ENCODE measurements around the gene USP22. TPM values are rescaled to one million over a fixed set of nuclear protein-coding genes. Genes with fewer than 3 reads are reported as not detected.

Gene USP22
- total RNA-seq, 1 experiment from 2014 or later = 150 TPM

DNA sequence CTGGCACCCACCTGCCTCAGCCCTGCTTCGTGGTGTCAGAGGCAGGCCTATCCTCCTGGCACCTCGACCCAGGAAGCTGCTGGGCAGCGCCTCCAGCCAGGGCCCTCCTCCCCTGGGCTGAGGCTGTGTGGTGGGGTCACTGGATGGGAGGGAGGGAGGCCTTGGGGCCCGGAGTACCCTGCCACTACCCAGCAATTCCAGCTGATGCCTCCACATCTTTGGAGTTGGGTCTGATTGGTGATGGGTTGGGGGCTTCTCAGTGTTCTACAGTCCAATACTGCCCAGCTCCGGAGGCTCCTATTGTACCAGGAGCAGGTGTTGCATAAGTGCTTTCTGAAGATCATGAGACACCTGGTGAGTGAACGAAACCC, 48.0 kb downstream of the USP22 start:
- CTCF ChIA-PET = no interaction called here
- no peaks in the 10 kb centered on the region for H3K9me3 Mint-ChIP-seq (ENCODE audit: low read depth, unreplicated experiment)
- no TSS peak for BruUV-seq (replicated peaks)
- TF ChIP-seq, protein P1, sequence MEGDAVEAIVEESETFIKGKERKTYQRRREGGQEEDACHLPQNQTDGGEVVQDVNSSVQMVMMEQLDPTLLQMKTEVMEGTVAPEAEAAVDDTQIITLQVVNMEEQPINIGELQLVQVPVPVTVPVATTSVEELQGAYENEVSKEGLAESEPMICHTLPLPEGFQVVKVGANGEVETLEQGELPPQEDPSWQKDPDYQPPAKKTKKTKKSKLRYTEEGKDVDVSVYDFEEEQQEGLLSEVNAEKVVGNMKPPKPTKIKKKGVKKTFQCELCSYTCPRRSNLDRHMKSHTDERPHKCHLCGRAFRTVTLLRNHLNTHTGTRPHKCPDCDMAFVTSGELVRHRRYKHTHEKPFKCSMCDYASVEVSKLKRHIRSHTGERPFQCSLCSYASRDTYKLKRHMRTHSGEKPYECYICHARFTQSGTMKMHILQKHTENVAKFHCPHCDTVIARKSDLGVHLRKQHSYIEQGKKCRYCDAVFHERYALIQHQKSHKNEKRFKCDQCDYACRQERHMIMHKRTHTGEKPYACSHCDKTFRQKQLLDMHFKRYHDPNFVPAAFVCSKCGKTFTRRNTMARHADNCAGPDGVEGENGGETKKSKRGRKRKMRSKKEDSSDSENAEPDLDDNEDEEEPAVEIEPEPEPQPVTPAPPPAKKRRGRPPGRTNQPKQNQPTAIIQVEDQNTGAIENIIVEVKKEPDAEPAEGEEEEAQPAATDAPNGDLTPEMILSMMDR (IDR thresholded peaks at IDR 0.05; ENCODE audit: unreplicated experiment) = no peak
- H3K4me3 Mint-ChIP-seq (ENCODE audit: low read depth, unreplicated experiment) = no peak overlapping the region
- H3K36me3 Mint-ChIP-seq (ENCODE audit: insufficient read depth, unreplicated experiment) = peaks cover 19% of the 10 kb centered on the region
- intact Hi-C loops (cut with micrococcal nuclease; ENCODE audit: unreplicated experiment) = loop anchor here (5.0 kb wide), 2 partner anchors 42 to 202 kb away; no protein-coding TSS in a partner anchor
- no peaks in the 10 kb centered on the region for H3K4me1 Mint-ChIP-seq (ENCODE audit: low read depth, unreplicated experiment)
- H3K27ac Mint-ChIP-seq (ENCODE audit: unreplicated experiment) = no peak overlapping the region
- peaks cover 16% of the 10 kb centered on the region for H3K27me3 Mint-ChIP-seq (ENCODE audit: unreplicated experiment)
- DNase-seq = no peak

DNA sequence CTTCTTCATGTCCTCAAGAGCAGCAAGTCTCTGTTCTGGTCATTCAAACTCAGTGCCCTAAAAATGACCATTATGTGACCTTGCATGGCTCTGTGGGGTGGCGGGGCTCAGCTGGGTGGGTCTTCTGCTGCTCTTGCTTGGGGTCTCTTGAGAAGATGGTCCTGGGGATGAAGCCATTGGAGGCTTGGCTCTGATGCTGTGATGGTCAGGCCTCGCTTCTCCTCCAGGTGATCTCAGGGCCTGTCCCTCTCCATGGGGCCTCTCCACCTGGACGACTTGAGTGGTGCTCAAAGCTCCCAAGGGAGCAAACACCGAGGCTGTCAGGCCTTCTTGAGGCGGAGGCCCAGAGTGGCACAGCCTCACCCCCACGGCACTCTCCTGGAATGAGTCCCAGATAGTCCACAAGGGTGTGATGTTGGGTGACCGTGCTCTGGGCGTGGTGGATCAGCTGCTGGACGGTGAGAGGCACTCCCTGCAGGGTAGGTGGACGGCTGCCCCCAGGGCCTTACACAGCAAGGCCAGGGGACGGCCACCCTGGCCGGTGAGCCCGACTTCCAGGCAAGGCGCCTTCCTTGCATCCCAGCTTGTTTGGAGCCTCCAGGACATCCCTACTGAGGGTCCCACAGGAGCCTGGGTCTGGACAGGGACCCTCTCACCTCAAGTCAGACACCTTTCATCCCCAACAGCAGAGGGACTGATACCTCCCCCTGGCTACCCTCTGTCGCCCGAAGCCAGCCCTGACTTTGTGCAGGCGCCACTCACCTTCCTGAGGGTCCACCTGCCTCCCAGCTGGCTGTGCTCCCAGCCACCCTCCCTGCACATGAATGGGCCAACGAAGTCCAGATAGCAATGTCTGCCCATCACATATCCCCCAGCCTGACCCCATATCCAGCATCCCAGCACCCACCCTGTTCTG, 48.7 kb downstream of the USP22 start:
- no peak overlapping the region for H3K4me3 Mint-ChIP-seq (ENCODE audit: low read depth, unreplicated experiment)
- TF ChIP-seq, protein P1 (IDR thresholded peaks at IDR 0.05; ENCODE audit: unreplicated experiment) = no peak
- CTCF ChIA-PET = interaction anchor here (0.6 to 1.5 kb wide), 3 partner anchors 50 to 463 kb away, joined by 3 to 6 read pairs (median 4); no protein-coding TSS in a partner anchor
- no peak for DNase-seq
- no TSS peak for BruUV-seq (replicated peaks)
- intact Hi-C loops (cut with micrococcal nuclease; ENCODE audit: unreplicated experiment) = loop anchor here (5.0 kb wide), 2 partner anchors 42 to 202 kb away; no protein-coding TSS in a partner anchor
- no peaks in the 10 kb centered on the region for H3K9me3 Mint-ChIP-seq (ENCODE audit: low read depth, unreplicated experiment)
- H3K27ac Mint-ChIP-seq (ENCODE audit: unreplicated experiment) = no peak overlapping the region
- no peaks in the 10 kb centered on the region for H3K4me1 Mint-ChIP-seq (ENCODE audit: low read depth, unreplicated experiment)
- peaks cover 22% of the 10 kb centered on the region for H3K27me3 Mint-ChIP-seq (ENCODE audit: unreplicated experiment)
- peaks cover 13% of the 10 kb centered on the region for H3K36me3 Mint-ChIP-seq (ENCODE audit: insufficient read depth, unreplicated experiment)

GRCh38 chr17:20992987-20993862, 49.6 kb downstream of the USP22 start:
- CTCF ChIA-PET = interaction anchor here (0.7 to 1.5 kb wide), 4 partner anchors 49 to 220 kb away, joined by 3 to 9 read pairs (median 4); no protein-coding TSS in a partner anchor
- TF ChIP-seq, protein P1 (IDR thresholded peaks at IDR 0.05; ENCODE audit: unreplicated experiment) = peak; percentile 45
- Mint-ChIP-seq H3K27me3 (ENCODE audit: unreplicated experiment) (peaks cover 27% of the 10 kb centered on the region), H3K27ac (ENCODE audit: unreplicated experiment) (no peak overlapping the region), H3K36me3 (ENCODE audit: insufficient read depth, unreplicated experiment) (peaks cover 5% of the 10 kb centered on the region), H3K4me1 (ENCODE audit: low read depth, unreplicated experiment) (no peaks in the 10 kb centered on the region), H3K9me3 (ENCODE audit: low read depth, unreplicated experiment) (no peaks in the 10 kb centered on the region), H3K4me3 (ENCODE audit: low read depth, unreplicated experiment) (no peak overlapping the region)
- intact Hi-C loops (cut with micrococcal nuclease; ENCODE audit: unreplicated experiment) = loop anchor here (5.0 kb wide), 2 partner anchors 41 to 201 kb away; no protein-coding TSS in a partner anchor
- DNase-seq = peak; percentile 65
- no TSS peak for BruUV-seq (replicated peaks)

- no peaks in the 10 kb centered on the region for H3K36me3 Mint-ChIP-seq (ENCODE audit: insufficient read depth, unreplicated experiment)
- H3K27me3 Mint-ChIP-seq (ENCODE audit: unreplicated experiment) = peaks cover 27% of the 10 kb centered on the region
- CTCF ChIA-PET = interaction anchor here (0.7 to 1.5 kb wide), 3 partner anchors 48 to 221 kb away, joined by 3 to 4 read pairs (median 3); no protein-coding TSS in a partner anchor
- intact Hi-C loops (cut with micrococcal nuclease; ENCODE audit: unreplicated experiment) = loop anchor here (5.0 kb wide), 2 partner anchors 40 to 200 kb away; no protein-coding TSS in a partner anchor
- H3K4me3 Mint-ChIP-seq (ENCODE audit: low read depth, unreplicated experiment) = no peak overlapping the region
- no peaks in the 10 kb centered on the region for H3K9me3 Mint-ChIP-seq (ENCODE audit: low read depth, unreplicated experiment)
- TF ChIP-seq, protein P1 (IDR thresholded peaks at IDR 0.05; ENCODE audit: unreplicated experiment) = no peak
- no peak for DNase-seq
- H3K4me1 Mint-ChIP-seq (ENCODE audit: low read depth, unreplicated experiment) = no peaks in the 10 kb centered on the region
- H3K27ac Mint-ChIP-seq (ENCODE audit: unreplicated experiment) = no peak overlapping the region
- BruUV-seq (replicated peaks) = no TSS peak
Measured at GRCh38 chr17:20992416-20992815, 50.4 kb downstream of the USP22 start.

Data from Calu3 (cell line).